Glomerular visceral epithelial cell (primary cell): Measurements from ENCODE around the gene BCAT1.
"Not testable (repeated sequence)": the region's sequence is repeated elsewhere in the genome, so short reads cannot be mapped to it uniquely, and the experiment has no call there.

Experiments used
- DNase-seq: peaks from one replicate; pipeline ENCODE4 v3.0.0-alpha.2; 2016; ENCODE audit errors: extremely low spot score

BCAT1 gene

GRCh38 chr12:24960222-24960855 lies 11.4 kb upstream of the BCAT1 start:
- peak; percentile 51 for DNase-seq

- not testable (repeated sequence) for DNase-seq
Observed at GRCh38 chr12:24956351-24956750, 7.5 kb upstream of the BCAT1 start.

GRCh38 chr12:24955853-24956252 lies 7.0 kb upstream of the BCAT1 start:
- no peak for DNase-seq

GRCh38 chr12:24955389-24955788 lies 6.5 kb upstream of the BCAT1 start:
- DNase-seq: no peak

- no peak for DNase-seq
Observed at GRCh38 chr12:24954261-24954660, 5.4 kb upstream of the BCAT1 start.

GRCh38 chr12:24952389-24952788 lies 3.5 kb upstream of the BCAT1 start:
- DNase-seq: peak; percentile 33

- DNase-seq: no peak
Observed at GRCh38 chr12:24950231-24950834, 1.4 kb upstream of the BCAT1 start.

GRCh38 chr12:24948420-24948756 lies 513 bp downstream of the BCAT1 start:
- DNase-seq: peak; percentile 32

- no peak for DNase-seq
Observed at GRCh38 chr12:24947541-24948419, 1.1 kb downstream of the BCAT1 start.

GRCh38 chr12:24945845-24946244 lies 3.1 kb downstream of the BCAT1 start:
- DNase-seq: no peak

- no peak for DNase-seq
Observed at GRCh38 chr12:24945039-24945438, 3.9 kb downstream of the BCAT1 start.

- DNase-seq: no peak
Observed at GRCh38 chr12:24944601-24944975, 4.3 kb downstream of the BCAT1 start.

- no peak for DNase-seq
Observed at GRCh38 chr12:24943947-24944600, 4.8 kb downstream of the BCAT1 start.

- DNase-seq: no peak
Observed at GRCh38 chr12:24940157-24940556, 8.7 kb downstream of the BCAT1 start.

- not testable (repeated sequence) for DNase-seq
Observed at GRCh38 chr12:24939551-24939950, 9.3 kb downstream of the BCAT1 start.

- no peak for DNase-seq
Observed at GRCh38 chr12:24938341-24938740, 10.6 kb downstream of the BCAT1 start.

GRCh38 chr12:24937553-24938244 lies 11.2 kb downstream of the BCAT1 start:
- DNase-seq: peak; percentile 28

GRCh38 chr12:24933694-24934407 lies 15.1 kb downstream of the BCAT1 start:
- DNase-seq: no peak

GRCh38 chr12:24931666-24932405 lies 17.1 kb downstream of the BCAT1 start:
- no peak for DNase-seq

- DNase-seq: no peak
Observed at GRCh38 chr12:24929953-24930352, 18.9 kb downstream of the BCAT1 start.
